ENCODE results near the gene KIAA1328.

GRCh38 chr18:37231251-37231650 is 402.3 kb downstream of the KIAA1328 start:
- no peak for TF ChIP-seq CTCF (IDR thresholded peaks at IDR 0.05)
- TF ChIP-seq, protein P1, sequence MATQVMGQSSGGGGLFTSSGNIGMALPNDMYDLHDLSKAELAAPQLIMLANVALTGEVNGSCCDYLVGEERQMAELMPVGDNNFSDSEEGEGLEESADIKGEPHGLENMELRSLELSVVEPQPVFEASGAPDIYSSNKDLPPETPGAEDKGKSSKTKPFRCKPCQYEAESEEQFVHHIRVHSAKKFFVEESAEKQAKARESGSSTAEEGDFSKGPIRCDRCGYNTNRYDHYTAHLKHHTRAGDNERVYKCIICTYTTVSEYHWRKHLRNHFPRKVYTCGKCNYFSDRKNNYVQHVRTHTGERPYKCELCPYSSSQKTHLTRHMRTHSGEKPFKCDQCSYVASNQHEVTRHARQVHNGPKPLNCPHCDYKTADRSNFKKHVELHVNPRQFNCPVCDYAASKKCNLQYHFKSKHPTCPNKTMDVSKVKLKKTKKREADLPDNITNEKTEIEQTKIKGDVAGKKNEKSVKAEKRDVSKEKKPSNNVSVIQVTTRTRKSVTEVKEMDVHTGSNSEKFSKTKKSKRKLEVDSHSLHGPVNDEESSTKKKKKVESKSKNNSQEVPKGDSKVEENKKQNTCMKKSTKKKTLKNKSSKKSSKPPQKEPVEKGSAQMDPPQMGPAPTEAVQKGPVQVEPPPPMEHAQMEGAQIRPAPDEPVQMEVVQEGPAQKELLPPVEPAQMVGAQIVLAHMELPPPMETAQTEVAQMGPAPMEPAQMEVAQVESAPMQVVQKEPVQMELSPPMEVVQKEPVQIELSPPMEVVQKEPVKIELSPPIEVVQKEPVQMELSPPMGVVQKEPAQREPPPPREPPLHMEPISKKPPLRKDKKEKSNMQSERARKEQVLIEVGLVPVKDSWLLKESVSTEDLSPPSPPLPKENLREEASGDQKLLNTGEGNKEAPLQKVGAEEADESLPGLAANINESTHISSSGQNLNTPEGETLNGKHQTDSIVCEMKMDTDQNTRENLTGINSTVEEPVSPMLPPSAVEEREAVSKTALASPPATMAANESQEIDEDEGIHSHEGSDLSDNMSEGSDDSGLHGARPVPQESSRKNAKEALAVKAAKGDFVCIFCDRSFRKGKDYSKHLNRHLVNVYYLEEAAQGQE (IDR thresholded peaks at IDR 0.05; ENCODE audit: insufficient read depth in 1 of 2, low read depth in 2 of 2, low read length in 1 of 2) = no peak
